DND-41 (cell line): ENCODE data around the gene EHHADH.
A peak's percentile ranks its signal among the peaks of the same experiment; 100 is the strongest.

ENCODE experiments used
- ATAC-seq: fragments of 200-7000 bp; cut with Tn5 transposase; 3 replicates; pipeline ENCODE4 v1.9.1; 2021; ENCODE audit warnings: low read depth; ENCODE audit not compliant: insufficient read depth
- DNase-seq: peaks from one replicate; pipeline ENCODE4 v3.0.0-alpha.2; 2020
- H2AFZ ChIP-seq: 2 replicates; pipeline ENCODE4 v1.6.0; 2012; ENCODE audit warnings: low read depth, low read length
- H3K27ac ChIP-seq: 2 replicates; pipeline ENCODE4 v1.5.1; 2012; ENCODE audit warnings: low read length, inconsistent platforms
- H3K27me3 ChIP-seq: fragments of 200-600 bp; sonication (generic); 2 replicates; pipeline ENCODE4 v1.6.0; 2012; ENCODE audit warnings: low read length, mild to moderate bottlenecking, inconsistent platforms; ENCODE audit not compliant: insufficient read depth, poor library complexity
- H3K36me3 ChIP-seq: 2 replicates; pipeline ENCODE4 v1.5.1; 2012; ENCODE audit warnings: low read length, inconsistent platforms; ENCODE audit not compliant: insufficient read depth
- H3K4me1 ChIP-seq: 2 replicates; pipeline ENCODE4 v1.5.1; 2012; ENCODE audit warnings: mild to moderate bottlenecking, low read length; ENCODE audit not compliant: insufficient read depth
- H3K4me2 ChIP-seq: 2 replicates; pipeline ENCODE4 v1.6.0; 2012; ENCODE audit warnings: mild to moderate bottlenecking, moderate library complexity, low read length, inconsistent platforms; ENCODE audit not compliant: insufficient read depth
- H3K4me3 ChIP-seq, 2 experiments: fragments of 200-600 bp in 1 of 2; shearing (Covaris generic) in 1 of 2; 2 replicates each; pipeline ENCODE4 v1.5.1; 2012 to 2016; ENCODE audit warnings: inconsistent platforms in 2 of 2, low read length in 2 of 2, mild to moderate bottlenecking in 2 of 2, low read depth in 1 of 2, moderate library complexity in 1 of 2
- H3K79me2 ChIP-seq: 2 replicates; pipeline ENCODE4 v1.6.0; 2012; ENCODE audit warnings: low read length, inconsistent platforms; ENCODE audit not compliant: insufficient read depth
- H3K9ac ChIP-seq: 2 replicates; pipeline ENCODE4 v1.6.0; 2012; ENCODE audit warnings: low read depth, mild to moderate bottlenecking, inconsistent platforms, low read length, moderate library complexity
- H3K9me3 ChIP-seq: 2 replicates; pipeline ENCODE4 v1.5.1; 2012; ENCODE audit warnings: low read length, moderate library complexity, mild to moderate bottlenecking, inconsistent platforms; ENCODE audit not compliant: insufficient read depth, severe bottlenecking
- H4K20me1 ChIP-seq: 2 replicates; pipeline ENCODE4 v1.6.0; 2012; ENCODE audit warnings: low read length; ENCODE audit not compliant: insufficient read depth
- CTCF ChIP-seq: IDR thresholded peaks from 2 replicates; pipeline ENCODE4 v1.5.1; 2012; ENCODE audit warnings: borderline replicate concordance, low read length, moderate library complexity, mild to moderate bottlenecking; ENCODE audit not compliant: poor library complexity, severe bottlenecking; ENCODE audit errors: extremely low read depth
- EZH2 ChIP-seq: IDR thresholded peaks from 3 replicates; pipeline ENCODE4 v1.6.1; 2012; ENCODE audit warnings: borderline replicate concordance, low read depth, mild to moderate bottlenecking, moderate library complexity, low read length, inconsistent platforms; ENCODE audit not compliant: severe bottlenecking

Gene EHHADH

GRCh38 chr3:185280572-185281365 is 26.9 kb upstream of the EHHADH start:
- no peaks in the 10 kb centered on the region for H3K27me3 ChIP-seq
- H4K20me1 ChIP-seq = no peaks in the 10 kb centered on the region
- H3K4me1 ChIP-seq = no peaks in the 10 kb centered on the region
- ATAC-seq (no peak; the same call in 2 of the 3 replicates), DNase-seq (no peak)
- H3K9ac ChIP-seq = no peak overlapping the region
- no peak overlapping the region for H3K4me2 ChIP-seq
- no peaks in the 10 kb centered on the region for H3K36me3 ChIP-seq
- no peak overlapping the region for H3K27ac ChIP-seq
- TF ChIP-seq EZH2 (no peak), CTCF (peak; percentile 76)
- no peaks in the 10 kb centered on the region for H3K9me3 ChIP-seq
- no peak overlapping the region for H3K4me3 ChIP-seq
- H3K79me2 ChIP-seq = no peaks in the 10 kb centered on the region
- H2AFZ ChIP-seq = no peak overlapping the region

- H3K79me2 ChIP-seq = no peaks in the 10 kb centered on the region
- no peak overlapping the region for H3K4me2 ChIP-seq
- no peak overlapping the region for H3K4me3 ChIP-seq
- no peak overlapping the region for H3K9ac ChIP-seq
- no peaks in the 10 kb centered on the region for H3K36me3 ChIP-seq
- no peaks in the 10 kb centered on the region for H4K20me1 ChIP-seq
- TF ChIP-seq CTCF (no peak), EZH2 (no peak)
- no peak overlapping the region for H2AFZ ChIP-seq
- H3K27me3 ChIP-seq = no peaks in the 10 kb centered on the region
- H3K9me3 ChIP-seq = no peaks in the 10 kb centered on the region
- no peaks in the 10 kb centered on the region for H3K4me1 ChIP-seq
- DNase-seq (no peak), ATAC-seq (no peak)
- H3K27ac ChIP-seq = no peak overlapping the region
Measured at GRCh38 chr3:185279587-185280138, 25.8 kb upstream of the EHHADH start.

GRCh38 chr3:185276415-185276814 is 22.6 kb upstream of the EHHADH start:
- Histone ChIP-seq H3K4me1 (no peaks in the 10 kb centered on the region), H3K9me3 (no peaks in the 10 kb centered on the region), H3K4me3 (no peak overlapping the region), H3K36me3 (no peaks in the 10 kb centered on the region), H4K20me1 (no peaks in the 10 kb centered on the region), H3K9ac (no peak overlapping the region), H2AFZ (no peak overlapping the region), H3K27me3 (no peaks in the 10 kb centered on the region), H3K79me2 (no peaks in the 10 kb centered on the region), H3K27ac (no peak overlapping the region), H3K4me2 (no peak overlapping the region)
- no peak for DNase-seq
- TF ChIP-seq EZH2 = no peak
- ATAC-seq = no peak

- no peak for DNase-seq
- H3K4me1 ChIP-seq = no peaks in the 10 kb centered on the region
- no peaks in the 10 kb centered on the region for H3K79me2 ChIP-seq
- H3K4me3 ChIP-seq = no peak overlapping the region
- H3K4me2 ChIP-seq = no peak overlapping the region
- H4K20me1 ChIP-seq = no peaks in the 10 kb centered on the region
- ATAC-seq = no peak
- no peaks in the 10 kb centered on the region for H3K9me3 ChIP-seq
- no peaks in the 10 kb centered on the region for H3K36me3 ChIP-seq
- no peaks in the 10 kb centered on the region for H3K27me3 ChIP-seq
- H3K27ac ChIP-seq = no peak overlapping the region
- H2AFZ ChIP-seq = no peak overlapping the region
- TF ChIP-seq CTCF (no peak), EZH2 (no peak)
- H3K9ac ChIP-seq = no peak overlapping the region
Measured at GRCh38 chr3:185272033-185272432, 18.2 kb upstream of the EHHADH start.
